Measurements from ENCODE around the gene PNKD. TPM values are rescaled to one million over a fixed set of nuclear protein-coding genes. Genes with fewer than 3 reads are reported as not detected.

PNKD gene
- total RNA-seq, 1 donor from 2014 or later = 13.5 TPM

DNA sequence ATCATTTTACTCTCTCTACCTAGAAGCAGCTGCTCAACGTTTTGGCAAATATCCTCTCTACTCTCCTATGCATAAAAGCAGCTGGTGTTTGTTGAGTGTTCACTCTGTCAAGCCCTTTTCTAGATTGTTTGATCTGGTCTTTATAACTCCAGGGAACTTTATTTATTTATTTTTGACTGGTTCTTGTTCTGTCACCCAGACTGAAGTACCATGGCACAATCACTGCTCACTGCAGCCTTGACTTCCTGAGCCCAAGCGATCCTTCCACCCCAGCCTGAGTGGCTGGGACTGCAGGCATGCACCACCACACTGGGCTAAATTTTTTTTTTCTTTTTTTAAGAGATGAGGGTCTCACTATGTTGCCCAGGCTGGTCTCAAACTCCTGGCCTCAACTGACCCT is 99.0 kb downstream of the PNKD start:
- Mint-ChIP-seq H3K27ac (no peak overlapping the region), H3K4me3 (no peak overlapping the region), H3K9me3 (no peaks in the 10 kb centered on the region), H3K27me3 (ENCODE audit: insufficient read depth, low read depth) (peaks cover 24% of the 10 kb centered on the region), H3K36me3 (no peaks in the 10 kb centered on the region), H3K4me1 (peaks cover 9% of the 10 kb centered on the region)
- Histone ChIP-seq H3K27ac (no peak overlapping the region), H3K27me3 (no peaks in the 10 kb centered on the region), H3K9ac (no peak overlapping the region), H3K36me3 (no peaks in the 10 kb centered on the region), H3F3A (ENCODE audit: low read depth) (peaks cover 33% of the 10 kb centered on the region), H3K4me2 (no peak overlapping the region), H3K9me3 (ENCODE audit: low read depth) (no peaks in the 10 kb centered on the region), H2AFZ (replicated peaks) (no peak overlapping the region), H4K20me1 (ENCODE audit: low read depth) (no peaks in the 10 kb centered on the region), H3K4me3 (no peak overlapping the region), H3K4me1 (peaks cover 8% of the 10 kb centered on the region), H3K79me2 (ENCODE audit: low read depth) (no peaks in the 10 kb centered on the region)
- TF ChIP-seq EZH2 (IDR thresholded peaks at IDR 0.05) (no peak), CTCF (IDR thresholded peaks at IDR 0.05) (no peak), EZH2phosphoT487 (IDR thresholded peaks at IDR 0.05) (no peak)
- no peak for DNase-seq (ENCODE audit: low spot score)

GRCh38 chr2:218370410-218371063 is 100.2 kb downstream of the PNKD start:
- peaks cover 33% of the 10 kb centered on the region for H3F3A ChIP-seq (ENCODE audit: low read depth)
- no peaks in the 10 kb centered on the region for H3K79me2 ChIP-seq (ENCODE audit: low read depth)
- H3K27me3 Mint-ChIP-seq (ENCODE audit: insufficient read depth, low read depth) = peaks cover 19% of the 10 kb centered on the region
- no peak overlapping the region for H3K27ac Mint-ChIP-seq
- no peaks in the 10 kb centered on the region for H3K36me3 Mint-ChIP-seq
- H3K4me3 Mint-ChIP-seq = peak overlapping the region; percentile 10
- no peak overlapping the region for H3K4me3 ChIP-seq
- no peak overlapping the region for H3K9ac ChIP-seq
- peaks cover 7% of the 10 kb centered on the region for H3K4me1 Mint-ChIP-seq
- H3K27ac ChIP-seq = no peak overlapping the region
- H3K27me3 ChIP-seq = no peaks in the 10 kb centered on the region
- H3K9me3 ChIP-seq (ENCODE audit: low read depth) = no peaks in the 10 kb centered on the region
- H3K4me1 ChIP-seq = peaks cover 8% of the 10 kb centered on the region
- H3K4me2 ChIP-seq = no peak overlapping the region
- no peak for DNase-seq (ENCODE audit: low spot score)
- H2AFZ ChIP-seq (replicated peaks) = no peak overlapping the region
- TF ChIP-seq CTCF (IDR thresholded peaks at IDR 0.05) = no peak
- no peak for TF ChIP-seq EZH2phosphoT487 (IDR thresholded peaks at IDR 0.05)
- TF ChIP-seq EZH2 (IDR thresholded peaks at IDR 0.05) = no peak
- H4K20me1 ChIP-seq (ENCODE audit: low read depth) = no peaks in the 10 kb centered on the region
- H3K9me3 Mint-ChIP-seq = no peaks in the 10 kb centered on the region
- H3K36me3 ChIP-seq = no peaks in the 10 kb centered on the region

GRCh38 chr2:218371983-218372350 is 101.6 kb downstream of the PNKD start:
- TF ChIP-seq CTCF (IDR thresholded peaks at IDR 0.05) (no peak), EZH2phosphoT487 (IDR thresholded peaks at IDR 0.05) (no peak), EZH2 (IDR thresholded peaks at IDR 0.05) (no peak)
- no peak for DNase-seq (ENCODE audit: low spot score)
- H3K4me3 Mint-ChIP-seq = no peak overlapping the region
- H3K9ac ChIP-seq = no peak overlapping the region
- no peak overlapping the region for H2AFZ ChIP-seq (replicated peaks)
- no peaks in the 10 kb centered on the region for H3K9me3 Mint-ChIP-seq
- H3K4me1 ChIP-seq = peaks cover 8% of the 10 kb centered on the region
- no peaks in the 10 kb centered on the region for H4K20me1 ChIP-seq (ENCODE audit: low read depth)
- peaks cover 7% of the 10 kb centered on the region for H3K4me1 Mint-ChIP-seq
- H3K27me3 Mint-ChIP-seq (ENCODE audit: insufficient read depth, low read depth) = peaks cover 13% of the 10 kb centered on the region
- no peak overlapping the region for H3K4me2 ChIP-seq
- H3K36me3 Mint-ChIP-seq = no peaks in the 10 kb centered on the region
- no peaks in the 10 kb centered on the region for H3K79me2 ChIP-seq (ENCODE audit: low read depth)
- no peaks in the 10 kb centered on the region for H3K27me3 ChIP-seq
- H3F3A ChIP-seq (ENCODE audit: low read depth) = peaks cover 26% of the 10 kb centered on the region
- H3K36me3 ChIP-seq = no peaks in the 10 kb centered on the region
- no peaks in the 10 kb centered on the region for H3K9me3 ChIP-seq (ENCODE audit: low read depth)
- H3K27ac ChIP-seq = no peak overlapping the region
- no peak overlapping the region for H3K4me3 ChIP-seq
- H3K27ac Mint-ChIP-seq = no peak overlapping the region

All from neural progenitor cell (in vitro differentiated cells).